Upper lobe of left lung (tissue), 6 donors: ENCODE data around the gene RNF26. TPM values are rescaled to one million over a fixed set of nuclear protein-coding genes. Genes with fewer than 3 reads are reported as not detected.
A peak's percentile ranks its signal among the peaks of the same experiment; 100 is the strongest.

ENCODE experiments used
- ATAC-seq, 2 donors: fragments of 200-7000 bp; cut with Tn5 transposase; one replicate each; pipeline ENCODE4 v1.9.1; 2022; ENCODE audit warnings: mild to moderate bottlenecking in 2 of 2, moderate library complexity in 2 of 2; ENCODE audit not compliant: low FRiP score in 2 of 2
- DNase-seq, 2 donors: peaks; one replicate each; pipeline ENCODE4 v3.0.0-alpha.2; 2019 to 2020
- H3K27ac ChIP-seq, 4 donors: fragments of 200-600 bp; sonication (generic); one replicate each; pipeline ENCODE4 v1.5.1; 2016 to 2019
- H3K27me3 ChIP-seq, 4 donors: fragments of 200-600 bp; sonication (generic); one replicate each; pipeline ENCODE4 v1.5.1; 2017 to 2019
- H3K36me3 ChIP-seq, 4 donors: fragments of 200-600 bp; sonication (generic); one replicate each; pipeline ENCODE4 v1.5.1; 2016 to 2019
- H3K4me1 ChIP-seq, 4 donors: fragments of 200-600 bp; sonication (generic); one replicate each; pipeline ENCODE4 v1.5.1; 2018 to 2019
- H3K4me3 ChIP-seq, 4 donors: fragments of 200-600 bp; sonication (generic); one replicate each; pipeline ENCODE4 v1.5.1; 2017 to 2019; ENCODE audit warnings: mild to moderate bottlenecking in 2 of 4, moderate library complexity in 1 of 4
- H3K9me3 ChIP-seq, 4 donors: fragments of 200-600 bp; sonication (generic); one replicate each; pipeline ENCODE4 v1.5.1; 2018 to 2019
- EP300 ChIP-seq, 4 donors: sonication (generic); formaldehyde crosslinking; IDR thresholded peaks; one replicate each; pipeline ENCODE4 v1.5.1; 2017; ENCODE audit warnings: antibody characterized with exemption in 4 of 4, control low read depth in 2 of 4
- POLR2A ChIP-seq, 4 donors: fragments of 450-650 bp; IDR thresholded peaks; one replicate each; pipeline ENCODE4 v1.5.1; 2016 to 2017; ENCODE audit warnings: antibody characterized with exemption in 4 of 4, mild to moderate bottlenecking in 2 of 4
- POLR2AphosphoS5 ChIP-seq, 2 donors: sonication (generic); formaldehyde crosslinking; IDR thresholded peaks; one replicate each; pipeline ENCODE4 v1.5.1; 2017; ENCODE audit warnings: antibody characterized with exemption in 2 of 2
- WGBS, 2 donors: methylation state at CpG; one replicate each; pipeline ENCODE4 v1.1.5; 2017 to 2018; 5-methylcytosine and 5-hydroxymethylcytosine counted together
- total RNA-seq, 6 donors: library from RNA; depleted of rRNA in 4 of 6; stranded (reverse); fragments of >200 nt in 4 of 6; gene quantifications; one replicate each; pipeline versions ENCODE4 v1.1.0 to v1.2.1, GENCODE V29; 2016 to 2021
- TF ChIP-seq, protein P1 (sequence below), 6 experiments: fragments of 450-650 bp in 4 of 6; fragments of 200-600 bp in 2 of 6; sonication (generic) in 2 of 6; IDR thresholded peaks; one replicate each; pipeline ENCODE4 v1.5.1; 2016 to 2019; ENCODE audit warnings: antibody characterized with exemption in 6 of 6
- donor health status: DM: no; HTN: no; CAD: no; lungs with moderate emphysema.
- donor health status: DM: no; HTN: yes; CAD: no; lungs with severe emphysema.

The RNF26 gene
- total RNA-seq, 6 donors from 2014 or later, result 5.2 to 25.5 (median 14.8) TPM

DNA sequence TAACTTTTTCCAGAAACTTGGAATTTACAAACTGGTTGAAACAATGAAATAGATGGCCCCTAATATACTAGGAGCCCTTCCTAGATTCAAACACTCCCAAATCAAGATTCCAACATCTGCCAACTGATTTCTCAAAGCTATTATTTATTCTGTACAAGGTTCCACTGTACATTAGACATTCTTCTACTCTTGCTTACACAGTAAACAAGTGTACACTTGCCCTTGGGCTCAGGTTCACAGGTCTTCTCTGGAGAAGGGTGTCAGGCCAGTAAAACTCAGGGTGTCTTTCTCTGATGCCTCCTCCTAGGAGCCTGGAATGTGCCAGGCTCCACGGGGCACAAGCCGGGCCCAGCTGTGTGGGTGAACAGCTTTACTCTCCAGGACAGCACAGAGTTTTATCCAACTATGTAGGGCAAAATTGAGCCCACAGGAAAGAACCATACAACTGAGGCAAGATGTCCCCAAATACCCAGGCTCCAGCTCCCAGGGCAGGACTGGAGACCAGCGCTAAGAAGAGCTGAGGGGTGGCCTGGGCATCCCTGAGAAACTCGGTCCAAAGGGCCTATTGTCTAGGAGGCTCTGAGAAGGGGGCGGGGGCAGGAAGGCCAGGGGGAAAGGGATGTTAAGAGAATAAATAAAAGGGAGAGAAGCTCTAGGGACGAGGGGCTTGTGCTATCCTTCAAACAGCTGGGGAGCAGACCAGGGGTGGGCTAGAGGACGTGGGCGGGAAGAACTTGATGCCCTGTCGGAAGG lies 20.9 kb downstream of the RNF26 start:
- Histone ChIP-seq H3K4me3 (no peak overlapping the region), H3K9me3 (no peaks in the 10 kb centered on the region), H3K36me3 (no peaks in the 10 kb centered on the region), H3K27me3 (no peaks in the 10 kb centered on the region), H3K4me1 (peaks cover 3 to 24% (median 18%) of the 10 kb centered on the region in 4 donors), H3K27ac (peak overlapping the region in 2 of 4 donors; percentile 17 to 82)
- no peak for DNase-seq
- ATAC-seq, result no peak
- TF ChIP-seq, protein P1, sequence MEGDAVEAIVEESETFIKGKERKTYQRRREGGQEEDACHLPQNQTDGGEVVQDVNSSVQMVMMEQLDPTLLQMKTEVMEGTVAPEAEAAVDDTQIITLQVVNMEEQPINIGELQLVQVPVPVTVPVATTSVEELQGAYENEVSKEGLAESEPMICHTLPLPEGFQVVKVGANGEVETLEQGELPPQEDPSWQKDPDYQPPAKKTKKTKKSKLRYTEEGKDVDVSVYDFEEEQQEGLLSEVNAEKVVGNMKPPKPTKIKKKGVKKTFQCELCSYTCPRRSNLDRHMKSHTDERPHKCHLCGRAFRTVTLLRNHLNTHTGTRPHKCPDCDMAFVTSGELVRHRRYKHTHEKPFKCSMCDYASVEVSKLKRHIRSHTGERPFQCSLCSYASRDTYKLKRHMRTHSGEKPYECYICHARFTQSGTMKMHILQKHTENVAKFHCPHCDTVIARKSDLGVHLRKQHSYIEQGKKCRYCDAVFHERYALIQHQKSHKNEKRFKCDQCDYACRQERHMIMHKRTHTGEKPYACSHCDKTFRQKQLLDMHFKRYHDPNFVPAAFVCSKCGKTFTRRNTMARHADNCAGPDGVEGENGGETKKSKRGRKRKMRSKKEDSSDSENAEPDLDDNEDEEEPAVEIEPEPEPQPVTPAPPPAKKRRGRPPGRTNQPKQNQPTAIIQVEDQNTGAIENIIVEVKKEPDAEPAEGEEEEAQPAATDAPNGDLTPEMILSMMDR (IDR thresholded peaks at IDR 0.05), result no peak
- TF ChIP-seq POLR2A (IDR thresholded peaks at IDR 0.05) (no peak), EP300 (IDR thresholded peaks at IDR 0.05) (no peak), POLR2AphosphoS5 (IDR thresholded peaks at IDR 0.05) (no peak)
- 58 to 68% methylated on average over 7 to 9 of the region's 9 CpGs for WGBS, 2 donors

DNA sequence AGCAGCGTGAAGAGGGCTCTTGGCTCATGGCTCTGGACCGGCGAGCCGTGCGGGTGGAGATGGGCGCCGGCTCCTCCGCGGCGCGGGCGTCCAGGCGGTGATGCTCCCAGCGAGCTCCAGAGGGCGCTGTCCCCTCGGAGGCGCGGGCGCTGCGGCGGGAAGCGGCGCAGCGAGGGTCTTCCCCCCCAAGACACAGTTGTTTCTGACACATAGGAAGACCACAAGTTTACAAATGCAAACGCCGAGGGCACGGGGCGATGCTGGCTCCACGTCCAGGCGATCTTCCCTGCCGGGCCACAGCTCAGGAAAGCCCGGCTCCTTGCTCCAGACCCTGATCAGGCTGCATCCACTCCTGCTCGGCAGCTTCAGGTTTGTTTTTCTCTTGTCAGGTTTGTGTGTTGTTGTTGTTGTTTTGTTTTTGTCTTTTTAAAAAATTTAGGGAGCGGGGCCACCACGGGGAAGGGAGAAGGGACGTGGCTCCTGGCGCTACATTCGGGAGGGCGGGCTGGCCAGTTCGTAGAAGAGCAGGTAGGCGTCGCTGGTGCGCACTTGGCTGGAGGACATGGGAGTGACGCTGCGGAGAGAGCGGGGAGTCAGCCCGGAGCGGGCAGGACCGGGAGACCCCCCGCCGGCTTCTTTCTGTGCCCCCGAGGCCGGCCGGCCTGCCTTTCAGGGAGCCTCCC lies 22.2 kb downstream of the RNF26 start:
- peak; percentile 85 to 94 for DNase-seq
- Histone ChIP-seq H3K36me3 (no peaks in the 10 kb centered on the region), H3K27me3 (no peaks in the 10 kb centered on the region), H3K27ac (peak overlapping the region; percentile 31 to 82 (median 66)), H3K9me3 (no peaks in the 10 kb centered on the region), H3K4me1 (peaks cover 3 to 32% (median 24%) of the 10 kb centered on the region in 4 donors), H3K4me3 (peak overlapping the region; percentile 27 to 60 (median 45))
- 5 to 6% methylated on average over 43 to 54 of the region's 54 CpGs for WGBS, 2 donors
- peak; percentile 89 to 96 for ATAC-seq
- TF ChIP-seq POLR2A (IDR thresholded peaks at IDR 0.05), result peak in 1 of 4 donors; percentile 15
- TF ChIP-seq, protein P1 (IDR thresholded peaks at IDR 0.05), result peak; percentile 82 to 97 (median 92)
- TF ChIP-seq POLR2AphosphoS5 (IDR thresholded peaks at IDR 0.05), result no peak
- no peak for TF ChIP-seq EP300 (IDR thresholded peaks at IDR 0.05)

DNA sequence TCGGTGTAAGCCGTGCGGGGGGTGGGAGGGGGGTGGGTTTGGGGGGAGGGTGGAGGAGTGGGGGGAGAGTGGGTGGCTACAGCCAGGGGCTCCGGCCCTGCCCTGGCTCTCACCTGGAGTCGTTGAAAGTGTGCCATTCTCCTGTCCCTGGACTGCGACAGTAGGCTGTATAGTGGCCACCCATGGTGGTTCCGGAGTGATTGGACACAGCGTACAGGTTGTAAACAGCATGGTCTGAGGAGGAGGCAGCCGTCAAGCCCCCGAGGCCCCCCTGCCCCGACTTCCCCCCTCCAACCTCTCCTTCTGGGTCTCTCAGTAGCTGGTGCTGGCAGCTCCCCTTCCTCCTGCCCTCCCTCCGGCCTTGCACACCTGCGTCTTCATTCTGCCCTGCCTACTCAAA lies 22.7 kb downstream of the RNF26 start:
- H3K4me3 ChIP-seq, result peak overlapping the region; percentile 27 to 60 (median 45)
- no peaks in the 10 kb centered on the region for H3K9me3 ChIP-seq
- DNase-seq (no peak), ATAC-seq (no peak)
- TF ChIP-seq EP300 (IDR thresholded peaks at IDR 0.05), result no peak
- TF ChIP-seq POLR2A (IDR thresholded peaks at IDR 0.05), result no peak
- no peak for TF ChIP-seq POLR2AphosphoS5 (IDR thresholded peaks at IDR 0.05)
- TF ChIP-seq, protein P1 (IDR thresholded peaks at IDR 0.05), result no peak
- WGBS, 2 donors, result 34 to 46% methylated on average over 10 to 13 of the region's 13 CpGs
- peak overlapping the region in 3 of 4 donors; percentile 60 to 82 (median 73) for H3K27ac ChIP-seq
- H3K27me3 ChIP-seq, result no peaks in the 10 kb centered on the region
- H3K36me3 ChIP-seq, result no peaks in the 10 kb centered on the region
- H3K4me1 ChIP-seq, result peaks cover 3 to 38% (median 29%) of the 10 kb centered on the region in 4 donors

DNA sequence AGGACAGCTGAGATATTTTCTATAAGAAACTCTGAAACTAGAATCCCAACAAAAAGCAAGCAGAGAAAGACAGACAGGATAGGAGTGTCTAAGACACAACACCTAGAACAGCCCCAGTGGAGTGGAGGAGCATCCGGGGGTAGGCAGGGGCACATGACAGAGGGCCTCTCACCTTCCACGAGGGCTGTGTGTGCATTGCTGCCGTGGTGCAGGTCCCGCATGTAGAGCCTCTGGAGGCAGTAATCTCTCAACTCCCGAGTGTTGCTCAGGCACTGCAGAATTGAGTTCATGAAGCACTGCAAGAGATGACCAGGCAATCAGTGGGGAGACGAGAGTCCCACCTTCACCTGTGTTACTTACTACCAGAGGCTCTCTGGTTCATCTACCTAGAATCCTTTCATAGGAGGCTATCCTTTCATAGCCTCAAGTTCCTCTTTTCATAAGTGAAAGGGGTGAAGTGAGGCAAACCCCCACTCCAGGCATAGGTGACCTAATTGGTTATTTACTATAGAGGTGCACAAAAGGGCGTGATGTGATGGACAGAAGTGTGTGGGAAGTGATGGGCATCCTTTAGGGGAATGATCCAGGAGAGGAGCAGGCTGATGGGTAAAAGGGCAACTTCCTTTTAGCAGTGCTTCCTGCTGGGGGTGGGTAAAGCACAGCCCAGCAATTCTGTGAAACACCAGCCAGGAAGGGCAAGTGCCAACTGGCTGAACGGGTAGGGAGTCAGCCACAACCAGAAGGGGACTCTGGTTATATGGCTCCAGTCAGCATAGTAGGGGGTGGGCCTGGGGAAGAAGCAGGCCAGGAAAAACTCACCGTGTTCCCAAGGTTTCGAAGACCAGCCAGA lies 25.3 kb downstream of the RNF26 start:
- WGBS, 2 donors, result 79 to 84% methylated on average over 7 to 10 of the region's 10 CpGs
- ATAC-seq (no peak), DNase-seq (no peak)
- peaks cover 14 to 54% (median 44%) of the 10 kb centered on the region in 4 donors for H3K4me1 ChIP-seq
- no peak overlapping the region for H3K27ac ChIP-seq
- H3K4me3 ChIP-seq, result no peak overlapping the region
- no peaks in the 10 kb centered on the region for H3K9me3 ChIP-seq
- TF ChIP-seq, protein P1 (IDR thresholded peaks at IDR 0.05), result no peak
- no peak for TF ChIP-seq EP300 (IDR thresholded peaks at IDR 0.05)
- no peak for TF ChIP-seq POLR2AphosphoS5 (IDR thresholded peaks at IDR 0.05)
- no peak for TF ChIP-seq POLR2A (IDR thresholded peaks at IDR 0.05)
- no peaks in the 10 kb centered on the region for H3K36me3 ChIP-seq
- peaks cover 0 to 12% (median 1%) of the 10 kb centered on the region in 4 donors for H3K27me3 ChIP-seq
